HepG2 (cell line): ENCODE data around the gene ITGB1. TPM values are rescaled to one million over a fixed set of nuclear protein-coding genes. Genes with fewer than 3 reads are reported as not detected.
A peak's percentile ranks its signal among the peaks of the same experiment; 100 is the strongest.

Experiments
- ARHGAP35 ChIP-seq: sonication (generic); formaldehyde crosslinking; IDR thresholded peaks from 2 replicates; pipeline ENCODE4 v1.9.0; 2022; ENCODE audit warnings: mild to moderate bottlenecking, inconsistent platforms, moderate library complexity, missing genetic modification reagents, borderline replicate concordance
- ARID3A ChIP-seq: IDR thresholded peaks from 2 replicates; pipeline ENCODE4 v1.6.1; 2012; ENCODE audit warnings: low read depth, low read length, improper control_type of control experiment
- BORCS8-MEF2B ChIP-seq: sonication (generic); formaldehyde crosslinking; IDR thresholded peaks from 2 replicates; pipeline ENCODE4 v1.8.0; 2022; ENCODE audit warnings: mild to moderate bottlenecking, missing genetic modification reagents
- HDAC2 ChIP-seq: sonication (generic); formaldehyde crosslinking; IDR thresholded peaks from 2 replicates; pipeline ENCODE4 v1.4.0; 2020; ENCODE audit warnings: missing genetic modification reagents
- HMG20A ChIP-seq: IDR thresholded peaks from 2 replicates; pipeline ENCODE4 v1.6.1; 2016; ENCODE audit warnings: borderline replicate concordance
- HNF1B ChIP-seq: sonication (generic); formaldehyde crosslinking; IDR thresholded peaks from 2 replicates; pipeline ENCODE4 v1.5.1; 2020; ENCODE audit warnings: mild to moderate bottlenecking, moderate library complexity, missing genetic modification reagents
- MAZ ChIP-seq, 2 experiments: sonication (generic) in 1 of 2; formaldehyde crosslinking in 1 of 2; IDR thresholded peaks; 2 replicates each; pipeline versions ENCODE4 v1.5.0 to v1.6.1; 2012 to 2020; ENCODE audit warnings: low read depth in 2 of 2, mild to moderate bottlenecking in 2 of 2, borderline replicate concordance in 1 of 2, improper control_type of control experiment in 1 of 2, low read length in 1 of 2, missing genetic modification reagents in 1 of 2, moderate library complexity in 1 of 2
- MIER3 ChIP-seq: IDR thresholded peaks from 2 replicates; pipeline ENCODE4 v1.6.1; 2016; ENCODE audit warnings: missing compliant biosample characterization, borderline replicate concordance
- NR3C1 ChIP-seq: sonication (generic); formaldehyde crosslinking; IDR thresholded peaks from 2 replicates; pipeline ENCODE4 v1.4.0; 2020; ENCODE audit warnings: missing genetic modification reagents
- SNAPC2 ChIP-seq: sonication (generic); formaldehyde crosslinking; IDR thresholded peaks from 2 replicates; pipeline ENCODE4 v1.8.1; 2022; ENCODE audit warnings: mild to moderate bottlenecking, missing genetic modification reagents
- SOX13 ChIP-seq, 3 experiments: fragments of 450-650 bp in 1 of 3; sonication (generic) in 1 of 3; formaldehyde crosslinking in 1 of 3; IDR thresholded peaks in 2 of 3; conservative IDR thresholded peaks in 1 of 3; 2 replicates each; pipeline versions ENCODE4 v1.5.0 to v1.6.1; 2016 to 2020; ENCODE audit warnings: antibody characterized with exemption in 1 of 3, mild to moderate bottlenecking in 1 of 3, missing compliant biosample characterization in 1 of 3, missing genetic modification reagents in 1 of 3, moderate library complexity in 1 of 3
- SP1 ChIP-seq, 2 experiments: fragments of 450-650 bp in 1 of 2; sonication (generic) in 1 of 2; formaldehyde crosslinking in 1 of 2; IDR thresholded peaks; 2 replicates each; pipeline versions ENCODE4 v1.4.0 to v1.6.1; 2016 to 2020; ENCODE audit warnings: missing genetic modification reagents in 1 of 2
- TAF1 ChIP-seq: sonication (generic); formaldehyde crosslinking; IDR thresholded peaks from 2 replicates; pipeline ENCODE4 v1.4.0; 2020; ENCODE audit warnings: missing genetic modification reagents
- TERF1 ChIP-seq: sonication (generic); formaldehyde crosslinking; IDR thresholded peaks from 2 replicates; pipeline ENCODE4 v1.8.0; 2022; ENCODE audit warnings: mild to moderate bottlenecking, missing genetic modification reagents, moderate library complexity
- ZNF333 ChIP-seq: sonication (generic); formaldehyde crosslinking; IDR thresholded peaks from 2 replicates; pipeline ENCODE4 v1.4.0; 2020; ENCODE audit warnings: mild to moderate bottlenecking, missing genetic modification reagents, borderline replicate concordance
- ZNF549 ChIP-seq: sonication (generic); formaldehyde crosslinking; IDR thresholded peaks from 2 replicates; pipeline ENCODE4 v1.5.0; 2020; ENCODE audit warnings: missing genetic modification reagents
- ZNF577 ChIP-seq: sonication (generic); formaldehyde crosslinking; IDR thresholded peaks from 2 replicates; pipeline ENCODE4 v1.4.0; 2020; ENCODE audit warnings: mild to moderate bottlenecking, low read depth, missing genetic modification reagents, borderline replicate concordance
- ZNF878 ChIP-seq: sonication (generic); formaldehyde crosslinking; IDR thresholded peaks from 2 replicates; pipeline ENCODE4 v1.8.1; 2023; ENCODE audit warnings: mild to moderate bottlenecking, missing genetic modification reagents, moderate library complexity
- ZSCAN25 ChIP-seq: sonication (generic); formaldehyde crosslinking; IDR thresholded peaks from 2 replicates; pipeline ENCODE4 v1.8.0; 2022; ENCODE audit warnings: mild to moderate bottlenecking, missing genetic modification reagents
- polyA plus RNA-seq, 8 experiments: library from polyadenylated mRNA; depleted of rRNA in 3 of 8; stranded (reverse) in 7 of 8; unstranded in 1 of 8; fragments of >200 nt; fragmentation: Illumina TruSeq in 4 of 8; extraction: Trizol in 4 of 8; gene quantifications; 2 replicates each; pipeline versions ENCODE4 v1.2.1 to v1.2.3, GENCODE V29; 2011 to 2016; ENCODE audit warnings: low read depth in 4 of 8, missing spikeins in 1 of 8, mixed read lengths in 1 of 8; ENCODE audit not compliant: insufficient read depth in 1 of 8
- total RNA-seq, 5 experiments: library from RNA; depleted of rRNA; stranded (reverse); fragments of >200 nt; fragmentation: Illumina TruSeq; extraction: Trizol; gene quantifications; 2 replicates each; pipeline ENCODE4 v1.2.3, GENCODE V29; 2016; ENCODE audit warnings: low read depth in 1 of 5
- TF ChIP-seq, protein P1 (sequence below): sonication (generic); formaldehyde crosslinking; IDR thresholded peaks from 2 replicates; pipeline ENCODE4 v1.8.0; 2022; ENCODE audit warnings: missing genetic modification reagents, mild to moderate bottlenecking, moderate library complexity, borderline replicate concordance

The ITGB1 gene
- total and polyA plus RNA-seq, 2 of the 13 experiments (the other 11 are each of a cell fraction or from before 2014, with no cell fraction given) = 190 to 204 TPM

- no peak for TF ChIP-seq TERF1 (CRISPR knock-in tag)
- peak; percentile 55; the same call in 1 of the 2 replicates for TF ChIP-seq SNAPC2 (CRISPR knock-in tag)
- TF ChIP-seq TAF1 (CRISPR knock-in tag) = peak; percentile 53; the same call in 1 of the 2 replicates
- TF ChIP-seq SP1 (IDR thresholded peaks at IDR 0.05) = no peak
- peak; percentile 82 for TF ChIP-seq SP1 (CRISPR knock-in tag; IDR thresholded peaks at IDR 0.05)
- TF ChIP-seq BORCS8-MEF2B = peak; percentile 66; the same call in 1 of the 2 replicates
- no peak for TF ChIP-seq ZNF577 (CRISPR knock-in tag)
- peak; percentile 77; the same call in 1 of the 2 replicates for TF ChIP-seq HNF1B (CRISPR knock-in tag)
- 0 out of 2 replicates have a peak, but pooled peaks have one; percentile 13 for TF ChIP-seq ARHGAP35
- no peak; the same call in 1 of the 2 replicates for TF ChIP-seq ZNF878 (CRISPR knock-in tag)
- 0 out of 2 replicates have a peak, but pooled peaks have one; percentile 61 for TF ChIP-seq ZNF333 (CRISPR knock-in tag)
- TF ChIP-seq SOX13 (IDR thresholded peaks at IDR 0.05) = no peak
- peak in 1 of 2 experiments; percentile 55; a peak in 1 of 4 replicates for TF ChIP-seq SOX13 (CRISPR knock-in tag; conservative IDR thresholded peaks at IDR 0.05 in 1 of 2, IDR thresholded peaks at IDR 0.05 in 1 of 2)
- peak; percentile 47 for TF ChIP-seq ARID3A
- TF ChIP-seq MIER3 (CRISPR knock-in tag) = peak; percentile 76; the same call in 1 of the 2 replicates
- peak; percentile 41; the same call in 1 of the 2 replicates for TF ChIP-seq HMG20A (CRISPR knock-in tag)
- TF ChIP-seq HDAC2 (CRISPR knock-in tag) = peak; percentile 86
- TF ChIP-seq NR3C1 (CRISPR knock-in tag) = no peak
- TF ChIP-seq, protein P1, sequence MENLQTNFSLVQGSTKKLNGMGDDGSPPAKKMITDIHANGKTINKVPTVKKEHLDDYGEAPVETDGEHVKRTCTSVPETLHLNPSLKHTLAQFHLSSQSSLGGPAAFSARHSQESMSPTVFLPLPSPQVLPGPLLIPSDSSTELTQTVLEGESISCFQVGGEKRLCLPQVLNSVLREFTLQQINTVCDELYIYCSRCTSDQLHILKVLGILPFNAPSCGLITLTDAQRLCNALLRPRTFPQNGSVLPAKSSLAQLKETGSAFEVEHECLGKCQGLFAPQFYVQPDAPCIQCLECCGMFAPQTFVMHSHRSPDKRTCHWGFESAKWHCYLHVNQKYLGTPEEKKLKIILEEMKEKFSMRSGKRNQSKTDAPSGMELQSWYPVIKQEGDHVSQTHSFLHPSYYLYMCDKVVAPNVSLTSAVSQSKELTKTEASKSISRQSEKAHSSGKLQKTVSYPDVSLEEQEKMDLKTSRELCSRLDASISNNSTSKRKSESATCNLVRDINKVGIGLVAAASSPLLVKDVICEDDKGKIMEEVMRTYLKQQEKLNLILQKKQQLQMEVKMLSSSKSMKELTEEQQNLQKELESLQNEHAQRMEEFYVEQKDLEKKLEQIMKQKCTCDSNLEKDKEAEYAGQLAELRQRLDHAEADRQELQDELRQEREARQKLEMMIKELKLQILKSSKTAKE (CRISPR knock-in tag) = no peak
- TF ChIP-seq MAZ (IDR thresholded peaks at IDR 0.05; ENCODE audit: borderline replicate concordance, low read depth, low read length) = no peak; the same call in 1 of the 2 replicates
- 0 out of 2 replicates have a peak, but pooled peaks have one; percentile 46 for TF ChIP-seq MAZ (CRISPR knock-in tag; IDR thresholded peaks at IDR 0.05; ENCODE audit: low read depth)
- no peak for TF ChIP-seq ZNF549 (CRISPR knock-in tag)
- TF ChIP-seq ZSCAN25 = peak; percentile 68; the same call in 1 of the 2 replicates
Observed at GRCh38 chr10:32943854-32944661, 14.0 kb downstream of the ITGB1 start (continued).
